ENCODE results near the gene CLEC16A.

The CLEC16A gene

GRCh38 chr16:11047939-11048800, 103.8 kb downstream of the CLEC16A start:
- H3K27me3 ChIP-seq, result no peaks in the 10 kb centered on the region
- H3K4me1 ChIP-seq (ENCODE audit: control insufficient read depth in 1 of 2, insufficient read depth in 1 of 2, low read depth in 1 of 2, low read length in 1 of 2), result peaks cover 32 to 34% of the 10 kb centered on the region in 2 experiments
- H3K9me3 ChIP-seq, result no peaks in the 10 kb centered on the region
- TF ChIP-seq, protein P1, sequence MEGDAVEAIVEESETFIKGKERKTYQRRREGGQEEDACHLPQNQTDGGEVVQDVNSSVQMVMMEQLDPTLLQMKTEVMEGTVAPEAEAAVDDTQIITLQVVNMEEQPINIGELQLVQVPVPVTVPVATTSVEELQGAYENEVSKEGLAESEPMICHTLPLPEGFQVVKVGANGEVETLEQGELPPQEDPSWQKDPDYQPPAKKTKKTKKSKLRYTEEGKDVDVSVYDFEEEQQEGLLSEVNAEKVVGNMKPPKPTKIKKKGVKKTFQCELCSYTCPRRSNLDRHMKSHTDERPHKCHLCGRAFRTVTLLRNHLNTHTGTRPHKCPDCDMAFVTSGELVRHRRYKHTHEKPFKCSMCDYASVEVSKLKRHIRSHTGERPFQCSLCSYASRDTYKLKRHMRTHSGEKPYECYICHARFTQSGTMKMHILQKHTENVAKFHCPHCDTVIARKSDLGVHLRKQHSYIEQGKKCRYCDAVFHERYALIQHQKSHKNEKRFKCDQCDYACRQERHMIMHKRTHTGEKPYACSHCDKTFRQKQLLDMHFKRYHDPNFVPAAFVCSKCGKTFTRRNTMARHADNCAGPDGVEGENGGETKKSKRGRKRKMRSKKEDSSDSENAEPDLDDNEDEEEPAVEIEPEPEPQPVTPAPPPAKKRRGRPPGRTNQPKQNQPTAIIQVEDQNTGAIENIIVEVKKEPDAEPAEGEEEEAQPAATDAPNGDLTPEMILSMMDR (IDR thresholded peaks at IDR 0.05), result no peak
- H3K36me3 ChIP-seq, result peaks cover 81% of the 10 kb centered on the region
- H3K4me3 ChIP-seq (ENCODE audit: low read depth in 1 of 2, low read length in 1 of 2), result no peak overlapping the region
- no peak overlapping the region for H3K27ac ChIP-seq

- Histone ChIP-seq H3K36me3 (peaks cover 80% of the 10 kb centered on the region), H3K4me1 (ENCODE audit: control insufficient read depth in 1 of 2, insufficient read depth in 1 of 2, low read depth in 1 of 2, low read length in 1 of 2) (peaks cover 32 to 34% of the 10 kb centered on the region in 2 experiments), H3K9me3 (no peaks in the 10 kb centered on the region), H3K27ac (no peak overlapping the region), H3K4me3 (ENCODE audit: low read depth in 1 of 2, low read length in 1 of 2) (no peak overlapping the region), H3K27me3 (no peaks in the 10 kb centered on the region)
- TF ChIP-seq, protein P1 (IDR thresholded peaks at IDR 0.05), result no peak
These were observed 105.2 kb downstream of the CLEC16A start for GRCh38 chr16:11049396-11050059.

GRCh38 chr16:11050536-11050935, 106.2 kb downstream of the CLEC16A start:
- H3K9me3 ChIP-seq, result no peaks in the 10 kb centered on the region
- TF ChIP-seq, protein P1 (IDR thresholded peaks at IDR 0.05), result no peak
- no peaks in the 10 kb centered on the region for H3K27me3 ChIP-seq
- H3K36me3 ChIP-seq, result peaks cover 77% of the 10 kb centered on the region
- H3K4me3 ChIP-seq (ENCODE audit: low read depth in 1 of 2, low read length in 1 of 2), result no peak overlapping the region
- H3K27ac ChIP-seq, result no peak overlapping the region
- H3K4me1 ChIP-seq (ENCODE audit: control insufficient read depth in 1 of 2, insufficient read depth in 1 of 2, low read depth in 1 of 2, low read length in 1 of 2), result peaks cover 32 to 34% of the 10 kb centered on the region in 2 experiments

DNA sequence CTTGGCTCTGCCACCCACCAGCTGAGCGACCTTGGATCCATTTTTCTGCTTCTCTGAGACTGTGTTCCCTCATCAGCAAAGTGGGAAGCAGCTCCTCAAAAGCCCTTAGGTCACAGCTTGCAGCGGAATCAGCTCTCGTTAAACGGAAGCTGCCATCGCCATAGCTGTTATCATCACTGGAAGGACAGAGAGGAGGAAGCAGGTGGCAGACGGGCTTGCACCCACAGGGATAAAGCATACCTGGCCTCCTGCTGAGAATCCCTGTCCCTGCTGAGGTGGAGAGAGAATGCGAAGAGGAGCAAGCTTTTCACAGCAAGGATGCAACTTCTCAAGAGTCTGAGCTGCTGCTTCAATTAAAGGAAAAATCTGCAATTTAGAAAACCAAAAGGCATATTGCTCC, 106.6 kb downstream of the CLEC16A start:
- peaks cover 32 to 34% of the 10 kb centered on the region in 2 experiments for H3K4me1 ChIP-seq (ENCODE audit: control insufficient read depth in 1 of 2, insufficient read depth in 1 of 2, low read depth in 1 of 2, low read length in 1 of 2)
- TF ChIP-seq, protein P1 (IDR thresholded peaks at IDR 0.05), result no peak
- peaks cover 77% of the 10 kb centered on the region for H3K36me3 ChIP-seq

DNA sequence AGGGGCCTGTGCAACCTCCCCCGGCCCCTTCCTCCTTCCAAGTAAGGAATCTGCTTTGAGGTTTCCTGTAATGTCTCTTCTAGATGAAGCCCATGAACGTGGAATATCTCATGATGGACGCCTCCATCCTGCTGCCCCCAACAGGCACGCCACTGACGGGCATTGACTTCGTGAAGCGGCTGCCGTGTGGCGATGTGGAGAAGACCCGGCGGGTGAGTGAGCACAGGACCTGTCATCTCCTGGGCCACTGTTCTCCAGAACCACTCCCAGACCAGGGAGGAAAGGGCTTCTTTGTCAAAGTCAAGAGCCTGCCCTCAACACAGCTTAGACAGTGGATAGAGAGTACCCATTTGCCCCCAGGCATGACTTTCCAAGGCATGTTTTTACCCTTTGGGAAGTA, 107.1 kb downstream of the CLEC16A start:
- TF ChIP-seq, protein P1 (IDR thresholded peaks at IDR 0.05), result no peak
- Histone ChIP-seq H3K27ac (no peak overlapping the region), H3K27me3 (no peaks in the 10 kb centered on the region), H3K9me3 (no peaks in the 10 kb centered on the region), H3K4me3 (ENCODE audit: low read depth in 1 of 2, low read length in 1 of 2) (no peak overlapping the region), H3K4me1 (ENCODE audit: control insufficient read depth in 1 of 2, insufficient read depth in 1 of 2, low read depth in 1 of 2, low read length in 1 of 2) (peaks cover 32 to 34% of the 10 kb centered on the region in 2 experiments), H3K36me3 (peaks cover 77% of the 10 kb centered on the region)

More for the DNA sequence above, 106.6 kb downstream of the CLEC16A start:
- no peak overlapping the region for H3K4me3 ChIP-seq (ENCODE audit: low read depth in 1 of 2, low read length in 1 of 2)
- no peak overlapping the region for H3K27ac ChIP-seq
- no peaks in the 10 kb centered on the region for H3K9me3 ChIP-seq
- H3K27me3 ChIP-seq, result no peaks in the 10 kb centered on the region

All from neutrophil (primary cell).